Measurements from ENCODE around the gene ZNF619.
"Not testable (repeated sequence)": the region's sequence is repeated elsewhere in the genome, so short reads cannot be mapped to it uniquely, and the experiment has no call there.

Gene ZNF619

GRCh38 chr3:40456279-40456939, 20.5 kb upstream of the ZNF619 start:
- peak overlapping the region; percentile 96 for H3K4me3 ChIP-seq (replicated peaks; ENCODE audit: low read depth, low read length)
- DNase-seq (ENCODE audit: extremely low read depth, low read depth), result no peak
- no peak for TF ChIP-seq CTCF (IDR thresholded peaks at IDR 0.05; ENCODE audit: low read depth, low read length, missing control alignments)

DNA sequence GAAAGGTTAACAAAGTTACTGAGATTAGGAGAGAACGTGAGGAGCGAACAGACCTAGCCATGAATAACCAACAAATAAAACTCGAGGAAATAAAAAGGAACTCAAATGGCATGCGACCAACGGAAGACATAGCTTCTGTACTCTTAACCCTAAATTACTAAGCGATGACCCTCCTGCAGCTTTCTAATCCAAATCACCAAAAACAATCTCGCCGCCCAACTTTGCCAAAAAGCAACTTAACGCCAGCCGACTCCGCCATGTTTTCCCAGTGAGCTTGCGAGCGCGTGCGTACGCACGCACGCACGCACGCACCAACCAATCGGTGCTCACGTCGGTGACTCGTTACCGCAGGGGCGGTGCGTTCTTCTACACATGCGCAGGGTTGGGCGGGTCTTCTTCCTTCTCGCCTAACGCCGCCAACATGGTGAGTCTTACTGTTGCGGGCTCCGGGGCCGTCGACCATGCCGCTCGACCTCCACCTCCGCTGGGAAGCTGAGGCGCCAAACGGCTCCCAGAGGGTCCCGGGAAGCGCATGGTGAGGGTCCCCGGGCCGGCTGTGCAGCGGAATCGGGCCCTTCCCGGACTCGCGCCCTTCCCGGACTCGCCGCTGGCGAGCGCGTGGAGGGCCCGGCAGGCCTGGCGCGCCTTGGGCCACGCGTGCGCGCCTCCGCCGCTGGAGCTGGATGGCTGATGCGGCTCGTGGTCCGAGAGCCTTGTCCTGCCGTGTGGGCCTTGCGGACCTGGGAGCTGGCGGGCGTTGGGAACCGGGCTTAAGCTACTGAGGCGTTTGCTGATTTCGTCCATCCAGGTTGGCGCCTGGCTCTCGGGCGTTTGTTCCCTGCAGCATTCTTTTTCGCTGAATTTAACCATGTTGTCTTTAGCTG, 19.7 kb upstream of the ZNF619 start, which contains the start of gene RPL14:
TSS of gene RPL14 (plus strand) at position 400 of the 884 bp plus-strand sequence. CDS start at position 533, 133 bp downstream.
- peak within 1 kb of the TSS; percentile 96 for H3K4me3 ChIP-seq (replicated peaks; ENCODE audit: low read depth, low read length)
- TF ChIP-seq CTCF (IDR thresholded peaks at IDR 0.05; ENCODE audit: low read depth, low read length, missing control alignments), result no peak
- peak; percentile 86 for DNase-seq (ENCODE audit: extremely low read depth, low read depth)

- no peak for DNase-seq (ENCODE audit: extremely low read depth, low read depth)
- peak overlapping the region; percentile 96 for H3K4me3 ChIP-seq (replicated peaks; ENCODE audit: low read depth, low read length)
- TF ChIP-seq CTCF (IDR thresholded peaks at IDR 0.05; ENCODE audit: low read depth, low read length, missing control alignments), result no peak
Measured at GRCh38 chr3:40458473-40458872, 18.4 kb upstream of the ZNF619 start.

- not testable (repeated sequence) for DNase-seq (ENCODE audit: extremely low read depth, low read depth)
- peak overlapping the region; percentile 96; the same call in 1 of the 2 replicates for H3K4me3 ChIP-seq (replicated peaks; ENCODE audit: low read depth, low read length)
Measured at GRCh38 chr3:40460481-40460880, 16.4 kb upstream of the ZNF619 start.

GRCh38 chr3:40461161-40461560, 15.8 kb upstream of the ZNF619 start:
- H3K4me3 ChIP-seq (replicated peaks; ENCODE audit: low read depth, low read length), result no peak overlapping the region
- no peak for DNase-seq (ENCODE audit: extremely low read depth, low read depth)
- TF ChIP-seq CTCF (IDR thresholded peaks at IDR 0.05; ENCODE audit: low read depth, low read length, missing control alignments), result no peak

GRCh38 chr3:40462838-40463237, 14.1 kb upstream of the ZNF619 start:
- DNase-seq (ENCODE audit: extremely low read depth, low read depth), result not testable (repeated sequence)

DNA sequence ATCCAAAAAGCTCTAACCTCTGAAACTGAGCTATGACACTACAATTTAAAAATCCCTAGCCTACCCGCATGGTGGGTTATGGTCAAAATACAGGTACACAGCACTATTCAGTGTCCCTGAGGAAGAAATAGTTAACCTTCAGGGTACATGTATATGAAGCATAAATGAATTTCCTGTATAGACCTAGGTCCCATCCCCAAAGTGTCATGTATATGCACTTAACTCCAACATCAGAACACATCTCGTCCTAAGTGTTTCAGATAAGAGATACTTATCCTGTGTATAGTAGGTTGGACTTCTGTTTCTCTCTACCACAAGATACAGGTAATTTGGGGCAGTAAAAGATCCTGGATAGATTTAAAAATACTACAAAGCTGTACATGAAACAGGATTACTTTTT, 13.3 kb upstream of the ZNF619 start:
- no peak overlapping the region for H3K4me3 ChIP-seq (replicated peaks; ENCODE audit: low read depth, low read length)
- DNase-seq (ENCODE audit: extremely low read depth, low read depth), result no peak
- TF ChIP-seq CTCF (IDR thresholded peaks at IDR 0.05; ENCODE audit: low read depth, low read length, missing control alignments), result no peak

More at GRCh38 chr3:40462838-40463237, 14.1 kb upstream of the ZNF619 start:
- not testable (repeated sequence) for H3K4me3 ChIP-seq (replicated peaks; ENCODE audit: low read depth, low read length)
